ENCODE results near the gene CTDSPL. TPM values are rescaled to one million over a fixed set of nuclear protein-coding genes. Genes with fewer than 3 reads are reported as not detected.

Gene CTDSPL
- total RNA-seq, 2 donors from 2014 or later, result 27.8 to 30.7 TPM

DNA sequence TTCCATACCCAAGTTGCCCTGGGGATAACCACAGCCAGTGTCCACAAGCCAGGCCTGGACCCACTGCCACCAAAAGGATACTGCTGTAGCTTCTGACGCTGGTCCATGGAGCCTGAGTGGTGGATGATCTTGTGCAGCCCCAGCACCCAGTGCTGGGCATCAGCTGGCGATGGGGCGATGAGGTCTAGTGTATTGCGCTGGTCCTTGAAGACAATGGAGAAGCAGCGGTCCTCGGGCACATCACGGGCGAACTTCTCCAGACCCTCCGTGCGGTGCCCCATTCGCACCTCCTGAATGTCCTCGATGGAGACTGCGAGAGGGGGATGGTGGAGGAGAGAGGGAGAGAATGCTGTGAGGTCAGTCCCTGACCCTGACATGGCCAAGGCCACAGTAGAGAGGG, 154.7 kb downstream of the CTDSPL start:
- Mint-ChIP-seq H3K27ac (no peak overlapping the region), H3K4me1 (peaks cover 6% of the 10 kb centered on the region), H3K4me3 (no peak overlapping the region), H3K9me3 (no peaks in the 10 kb centered on the region), H3K27me3 (ENCODE audit: insufficient read depth) (no peaks in the 10 kb centered on the region), H3K36me3 (ENCODE audit: low read depth) (peaks cover 53% of the 10 kb centered on the region)
- Histone ChIP-seq H3K27ac (ENCODE audit: low read depth, low read length) (no peak overlapping the region), H3K4me3 (ENCODE audit: low read length) (no peak overlapping the region), H3K4me1 (ENCODE audit: control insufficient read depth, insufficient read depth, low read length) (no peaks in the 10 kb centered on the region), H3K27me3 (ENCODE audit: control insufficient read depth, insufficient read depth, low read length, poor library complexity, severe bottlenecking) (no peaks in the 10 kb centered on the region), H3K36me3 (ENCODE audit: control insufficient read depth, insufficient read depth, low read length) (peaks cover 46% of the 10 kb centered on the region), H3K9ac (ENCODE audit: extremely low read depth, low read length, poor library complexity, severe bottlenecking) (no peak overlapping the region), H3K9me3 (ENCODE audit: control insufficient read depth, low read length) (peaks cover 4% of the 10 kb centered on the region)
- no peak for DNase-seq
- TF ChIP-seq, protein P1, sequence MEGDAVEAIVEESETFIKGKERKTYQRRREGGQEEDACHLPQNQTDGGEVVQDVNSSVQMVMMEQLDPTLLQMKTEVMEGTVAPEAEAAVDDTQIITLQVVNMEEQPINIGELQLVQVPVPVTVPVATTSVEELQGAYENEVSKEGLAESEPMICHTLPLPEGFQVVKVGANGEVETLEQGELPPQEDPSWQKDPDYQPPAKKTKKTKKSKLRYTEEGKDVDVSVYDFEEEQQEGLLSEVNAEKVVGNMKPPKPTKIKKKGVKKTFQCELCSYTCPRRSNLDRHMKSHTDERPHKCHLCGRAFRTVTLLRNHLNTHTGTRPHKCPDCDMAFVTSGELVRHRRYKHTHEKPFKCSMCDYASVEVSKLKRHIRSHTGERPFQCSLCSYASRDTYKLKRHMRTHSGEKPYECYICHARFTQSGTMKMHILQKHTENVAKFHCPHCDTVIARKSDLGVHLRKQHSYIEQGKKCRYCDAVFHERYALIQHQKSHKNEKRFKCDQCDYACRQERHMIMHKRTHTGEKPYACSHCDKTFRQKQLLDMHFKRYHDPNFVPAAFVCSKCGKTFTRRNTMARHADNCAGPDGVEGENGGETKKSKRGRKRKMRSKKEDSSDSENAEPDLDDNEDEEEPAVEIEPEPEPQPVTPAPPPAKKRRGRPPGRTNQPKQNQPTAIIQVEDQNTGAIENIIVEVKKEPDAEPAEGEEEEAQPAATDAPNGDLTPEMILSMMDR (conservative IDR thresholded peaks at IDR 0.05), result no peak
- WGBS, 2 experiments (ENCODE audit: insufficient coverage in 1 of 2, insufficient read length in 1 of 2), result 95 to 97% methylated on average over 11 to 13 of the region's 13 CpGs

DNA sequence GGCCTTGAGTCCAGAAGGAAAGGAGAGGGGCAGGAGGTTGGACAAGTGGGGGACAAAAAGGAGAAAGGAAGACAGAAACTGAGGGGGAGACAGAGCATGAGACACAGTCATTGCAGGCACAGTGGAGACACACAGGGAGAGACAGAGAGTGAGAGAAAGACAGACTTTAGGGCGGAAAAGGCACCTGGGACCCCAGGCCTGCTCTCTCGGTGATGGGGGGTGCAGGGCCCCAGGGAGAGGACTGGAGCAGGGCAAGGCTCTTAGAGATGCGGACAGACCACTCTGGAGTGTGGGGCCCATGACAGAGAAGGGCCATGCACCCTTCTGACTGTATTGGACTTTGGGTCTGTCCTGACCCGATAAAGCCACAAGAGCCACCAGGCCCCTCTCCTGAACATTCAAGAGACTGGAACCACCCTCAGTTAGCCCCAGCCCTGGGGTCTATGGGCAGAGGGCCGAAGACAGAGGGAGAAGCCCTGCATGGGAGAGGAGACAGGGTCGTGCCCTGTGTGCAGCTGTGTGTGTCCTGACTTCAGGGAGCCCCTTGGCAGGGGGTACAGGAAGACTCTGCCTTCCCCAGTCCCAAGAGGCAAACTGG, 155.3 kb downstream of the CTDSPL start:
- no peaks in the 10 kb centered on the region for H3K27me3 Mint-ChIP-seq (ENCODE audit: insufficient read depth)
- H3K27ac Mint-ChIP-seq, result no peak overlapping the region
- peaks cover 45% of the 10 kb centered on the region for H3K36me3 ChIP-seq (ENCODE audit: control insufficient read depth, insufficient read depth, low read length)
- DNase-seq, result no peak
- H3K4me3 ChIP-seq (ENCODE audit: low read length), result no peak overlapping the region
- 88 to 89% methylated on average over 6 of the region's 6 CpGs for WGBS, 2 experiments (ENCODE audit: insufficient coverage in 1 of 2, insufficient read length in 1 of 2)
- H3K9me3 ChIP-seq (ENCODE audit: control insufficient read depth, low read length), result peaks cover 4% of the 10 kb centered on the region
- H3K4me1 ChIP-seq (ENCODE audit: control insufficient read depth, insufficient read depth, low read length), result peaks cover 1% of the 10 kb centered on the region
- H3K27me3 ChIP-seq (ENCODE audit: control insufficient read depth, insufficient read depth, low read length, poor library complexity, severe bottlenecking), result no peaks in the 10 kb centered on the region
- H3K4me1 Mint-ChIP-seq, result peaks cover under 1% of the 10 kb centered on the region
- H3K36me3 Mint-ChIP-seq (ENCODE audit: low read depth), result peaks cover 50% of the 10 kb centered on the region
- no peak overlapping the region for H3K9ac ChIP-seq (ENCODE audit: extremely low read depth, low read length, poor library complexity, severe bottlenecking)
- H3K27ac ChIP-seq (ENCODE audit: low read depth, low read length), result no peak overlapping the region
- H3K4me3 Mint-ChIP-seq, result no peak overlapping the region
- H3K9me3 Mint-ChIP-seq, result no peaks in the 10 kb centered on the region
- TF ChIP-seq, protein P1 (conservative IDR thresholded peaks at IDR 0.05), result no peak

- Mint-ChIP-seq H3K36me3 (ENCODE audit: low read depth) (peaks cover 50% of the 10 kb centered on the region), H3K4me3 (no peak overlapping the region), H3K9me3 (no peaks in the 10 kb centered on the region), H3K4me1 (no peaks in the 10 kb centered on the region), H3K27ac (no peak overlapping the region), H3K27me3 (ENCODE audit: insufficient read depth) (no peaks in the 10 kb centered on the region)
- peaks cover 4% of the 10 kb centered on the region for H3K9me3 ChIP-seq (ENCODE audit: control insufficient read depth, low read length)
- no peak for DNase-seq
- H3K27ac ChIP-seq (ENCODE audit: low read depth, low read length), result no peak overlapping the region
- peaks cover 45% of the 10 kb centered on the region for H3K36me3 ChIP-seq (ENCODE audit: control insufficient read depth, insufficient read depth, low read length)
- TF ChIP-seq, protein P1 (conservative IDR thresholded peaks at IDR 0.05), result no peak
- H3K27me3 ChIP-seq (ENCODE audit: control insufficient read depth, insufficient read depth, low read length, poor library complexity, severe bottlenecking), result no peaks in the 10 kb centered on the region
- no peak overlapping the region for H3K4me3 ChIP-seq (ENCODE audit: low read length)
- 83 to 93% methylated on average over 2 to 9 of the region's 9 CpGs for WGBS, 2 experiments (ENCODE audit: insufficient coverage in 1 of 2, insufficient read length in 1 of 2)
- H3K4me1 ChIP-seq (ENCODE audit: control insufficient read depth, insufficient read depth, low read length), result peaks cover 9% of the 10 kb centered on the region
- H3K9ac ChIP-seq (ENCODE audit: extremely low read depth, low read length, poor library complexity, severe bottlenecking), result no peak overlapping the region
Observed at GRCh38 chr3:38017445-38018295, 156.0 kb downstream of the CTDSPL start.

All from endodermal cell (in vitro differentiated cells).